GM23338 (cell line): ENCODE results near the gene PRMT9. TPM values are rescaled to one million over a fixed set of nuclear protein-coding genes. Genes with fewer than 3 reads are reported as not detected.

ENCODE experiments used
- ATAC-seq: fragments of 200-7000 bp; cut with Tn5 transposase; 3 replicates; pipeline ENCODE4 v1.9.1; 2020
- DNase-seq: peaks from one replicate; pipeline ENCODE4 v3.0.0-alpha.2; 2015; ENCODE audit warnings: low spot score
- H2AFZ ChIP-seq: fragments of 200-600 bp; sonication (generic); 2 replicates; pipeline ENCODE4 v1.8.0; 2016; ENCODE audit warnings: antibody characterized with exemption, mild to moderate bottlenecking, moderate library complexity
- H3F3A ChIP-seq: fragments of 200-600 bp; sonication (generic); replicated peaks from 2 replicates; pipeline ENCODE4 v1.8.0; 2017; ENCODE audit warnings: antibody characterized with exemption, mixed run types, low read depth
- H3K27ac ChIP-seq: fragments of 200-600 bp; sonication (generic); 2 replicates; pipeline ENCODE4 v1.6.1; 2016; ENCODE audit warnings: low read depth
- H3K27me3 ChIP-seq: fragments of 200-600 bp; sonication (generic); 2 replicates; pipeline ENCODE4 v1.8.0; 2016; ENCODE audit warnings: mild to moderate bottlenecking, mixed run types, moderate library complexity; ENCODE audit not compliant: insufficient read depth
- H3K36me3 ChIP-seq: fragments of 200-600 bp; sonication (generic); 2 replicates; pipeline ENCODE4 v1.8.0; 2016; ENCODE audit warnings: mild to moderate bottlenecking; ENCODE audit not compliant: insufficient read depth
- H3K4me1 ChIP-seq: fragments of 200-600 bp; sonication (generic); 2 replicates; pipeline ENCODE4 v1.8.0; 2016; ENCODE audit warnings: mild to moderate bottlenecking, moderate library complexity; ENCODE audit not compliant: insufficient read depth
- H3K4me2 ChIP-seq: fragments of 200-600 bp; sonication (generic); 2 replicates; pipeline ENCODE4 v1.7.1; 2017; ENCODE audit warnings: mixed run types
- H3K4me3 ChIP-seq: fragments of 200-600 bp; sonication (generic); 2 replicates; pipeline ENCODE4 v1.6.1; 2016; ENCODE audit warnings: mixed run types
- H3K79me2 ChIP-seq: fragments of 200-600 bp; sonication (generic); replicated peaks from 2 replicates; pipeline ENCODE4 v1.8.0; 2017; ENCODE audit warnings: mild to moderate bottlenecking; ENCODE audit not compliant: insufficient read depth
- H3K9me2 ChIP-seq: fragments of 200-600 bp; sonication (generic); 2 replicates; pipeline ENCODE4 v1.8.0; 2017; ENCODE audit not compliant: insufficient read depth
- H4K20me1 ChIP-seq: fragments of 200-600 bp; sonication (generic); replicated peaks from 2 replicates; pipeline ENCODE4 v1.8.0; 2017; ENCODE audit warnings: mild to moderate bottlenecking; ENCODE audit not compliant: insufficient read depth
- H3K27ac Mint-ChIP-seq: 2 replicates; pipeline ENCODE4 v1.8.0; 2020; ENCODE audit warnings: inconsistent platforms, mild to moderate bottlenecking, moderate library complexity, mixed read lengths
- H3K27me3 Mint-ChIP-seq: 3 replicates; pipeline ENCODE4 v1.8.0; 2022; ENCODE audit warnings: low read depth, mild to moderate bottlenecking, moderate library complexity, mixed read lengths, inconsistent platforms; ENCODE audit not compliant: insufficient read depth, poor library complexity
- H3K36me3 Mint-ChIP-seq: 3 replicates; pipeline ENCODE4 v1.8.0; 2021; ENCODE audit warnings: low read depth, mild to moderate bottlenecking, inconsistent platforms, moderate library complexity, mixed read lengths
- H3K4me1 Mint-ChIP-seq: 3 replicates; pipeline ENCODE4 v1.8.0; 2020; ENCODE audit warnings: mild to moderate bottlenecking, inconsistent platforms, mixed read lengths
- H3K4me3 Mint-ChIP-seq: 3 replicates; pipeline ENCODE4 v1.8.0; 2021; ENCODE audit warnings: moderate library complexity, mild to moderate bottlenecking, inconsistent platforms, mixed read lengths
- H3K9me3 Mint-ChIP-seq: 3 replicates; pipeline ENCODE4 v1.8.0; 2020; ENCODE audit warnings: moderate library complexity, mild to moderate bottlenecking, inconsistent platforms, mixed read lengths
- CTCF ChIP-seq, 2 experiments: fragments of 200-600 bp in 1 of 2; sonication (generic) in 1 of 2; conservative IDR thresholded peaks; 2 replicates each; pipeline versions ENCODE4 v1.5.1 to v1.6.1; 2016 to 2017; ENCODE audit warnings: antibody characterized with exemption in 2 of 2, low read depth in 2 of 2, mild to moderate bottlenecking in 2 of 2, moderate library complexity in 1 of 2
- ETS1 ChIP-seq: IDR thresholded peaks from 2 replicates; pipeline ENCODE4 v1.6.1; 2016; ENCODE audit warnings: antibody characterized with exemption
- JUNB ChIP-seq: IDR thresholded peaks from one replicate; pipeline ENCODE4 v1.6.1; 2016; ENCODE audit warnings: antibody characterized with exemption; ENCODE audit not compliant: unreplicated experiment
- NANOG ChIP-seq: IDR thresholded peaks from 2 replicates; pipeline ENCODE4 v1.6.1; 2016; ENCODE audit warnings: antibody characterized with exemption, borderline replicate concordance
- REST ChIP-seq: IDR thresholded peaks from one replicate; pipeline ENCODE4 v1.6.1; 2018; ENCODE audit warnings: antibody characterized with exemption; ENCODE audit not compliant: unreplicated experiment
- ZNF462 ChIP-seq: fragments of 250-450 bp; sonication (Bioruptor Pico); IDR thresholded peaks from 2 replicates; pipeline ENCODE4 v1.5.0; 2020; ENCODE audit warnings: mild to moderate bottlenecking, moderate library complexity
- polyA plus RNA-seq: library from polyadenylated mRNA; unstranded; fragments of >200 nt; fragmentation: Nextera tagmentation; extraction: Ambion mirVana; gene quantifications from 2 replicates; pipeline ENCODE4 v1.2.1, GENCODE V29; 2016
- total RNA-seq: library from RNA; depleted of rRNA; stranded (reverse); fragments of >200 nt; shearing (Covaris generic); gene quantifications from 2 replicates; pipeline ENCODE4 v1.2.3, GENCODE V29; 2014

PRMT9 gene
- total and polyA plus RNA-seq, 2 experiments from 2014 or later, result 7.6 to 11.2 TPM

GRCh38 chr4:147590249-147590920 is 93.6 kb downstream of the PRMT9 start:
- no peak for TF ChIP-seq JUNB
- TF ChIP-seq CTCF (conservative IDR thresholded peaks at IDR 0.05; ENCODE audit: low read depth in 2 of 2), result peak; percentile 89 to 99
- TF ChIP-seq NANOG, result no peak
- TF ChIP-seq REST, result no peak
- no peak for TF ChIP-seq ZNF462 (CRISPR knock-in tag)
- no peak for TF ChIP-seq ETS1
- Histone ChIP-seq H4K20me1 (no peaks in the 10 kb centered on the region), H3K27ac (no peak overlapping the region), H3K79me2 (no peaks in the 10 kb centered on the region), H3F3A (no peaks in the 10 kb centered on the region), H2AFZ (no peak overlapping the region), H3K4me1 (0 out of 2 replicates have a peak, but pooled peaks cover 8% of the 10 kb centered on the region), H3K4me2 (no peak overlapping the region), H3K27me3 (no peaks in the 10 kb centered on the region), H3K36me3 (no peaks in the 10 kb centered on the region; the same call in 1 of the 2 replicates), H3K9me2 (no peaks in the 10 kb centered on the region), H3K4me3 (no peak overlapping the region)
- H3K27me3 Mint-ChIP-seq, result peaks cover under 1% of the 10 kb centered on the region
- peaks cover 5% of the 10 kb centered on the region; the same call in 2 of the 3 replicates for H3K9me3 Mint-ChIP-seq
- H3K4me1 Mint-ChIP-seq, result peaks cover 14% of the 10 kb centered on the region
- H3K4me3 Mint-ChIP-seq, result no peak overlapping the region
- H3K36me3 Mint-ChIP-seq, result peaks cover 2% of the 10 kb centered on the region; the same call in 1 of the 3 replicates
- no peak overlapping the region for H3K27ac Mint-ChIP-seq
- peak; percentile 81 for ATAC-seq
- peak; percentile 82 for DNase-seq
